SK-N-SH treated with all-trans-retinoic acid at 6 μM for 48 hours (cell line): ENCODE data around the gene ELOVL5.

Source experiments
- BACH2 ChIP-seq: fragments of 250-450 bp; sonication (Bioruptor Pico); IDR thresholded peaks from 2 replicates; pipeline ENCODE4 v1.9.0; 2021; ENCODE audit warnings: mild to moderate bottlenecking, borderline replicate concordance
- CSDC2 ChIP-seq: fragments of 250-450 bp; sonication (Bioruptor Pico); IDR thresholded peaks from 2 replicates; pipeline ENCODE4 v1.5.0; 2020; ENCODE audit warnings: mild to moderate bottlenecking, moderate library complexity
- ESRRG ChIP-seq: fragments of 250-450 bp; sonication (Bioruptor Pico); IDR thresholded peaks from 2 replicates; pipeline ENCODE4 v1.6.1; 2021; ENCODE audit warnings: mild to moderate bottlenecking
- GLIS3 ChIP-seq: fragments of 250-450 bp; sonication (Bioruptor Pico); IDR thresholded peaks from 2 replicates; pipeline ENCODE4 v1.5.0; 2020; ENCODE audit warnings: mild to moderate bottlenecking, moderate library complexity
- POU6F1 ChIP-seq: fragments of 250-450 bp; sonication (Bioruptor Pico); IDR thresholded peaks from 2 replicates; pipeline ENCODE4 v1.8.0; 2021; ENCODE audit warnings: low read depth, mild to moderate bottlenecking, moderate library complexity, borderline replicate concordance
- TOX ChIP-seq: fragments of 250-450 bp; sonication (Bioruptor Pico); IDR thresholded peaks from 2 replicates; pipeline ENCODE4 v1.8.0; 2021; ENCODE audit warnings: mild to moderate bottlenecking, moderate library complexity, borderline replicate concordance
- ZC3H10 ChIP-seq: fragments of 250-450 bp; sonication (Bioruptor Pico); IDR thresholded peaks from 2 replicates; pipeline ENCODE4 v1.5.1; 2021; ENCODE audit warnings: mild to moderate bottlenecking, moderate library complexity
- ZFP3 ChIP-seq: fragments of 250-450 bp; sonication (Bioruptor Pico); IDR thresholded peaks from 2 replicates; pipeline ENCODE4 v1.5.0; 2020; ENCODE audit warnings: mild to moderate bottlenecking, moderate library complexity
- ZFP30 ChIP-seq: fragments of 450-650 bp; formaldehyde crosslinking; IDR thresholded peaks from 2 replicates; pipeline ENCODE4 v1.5.0; 2022; ENCODE audit warnings: mild to moderate bottlenecking, moderate library complexity
- ZNF565 ChIP-seq: fragments of 450-650 bp; formaldehyde crosslinking; conservative IDR thresholded peaks from 2 replicates; pipeline ENCODE4 v1.5.0; 2020; ENCODE audit warnings: low read depth, mild to moderate bottlenecking, moderate library complexity
- TF ChIP-seq, protein P1 (sequence below): fragments of 250-450 bp; sonication (Bioruptor Pico); IDR thresholded peaks from 2 replicates; pipeline ENCODE4 v1.8.0; 2020; ENCODE audit warnings: mild to moderate bottlenecking, moderate library complexity, borderline replicate concordance
- TF ChIP-seq, protein P2 (sequence below): fragments of 250-450 bp; sonication (Bioruptor Pico); IDR thresholded peaks from 2 replicates; pipeline ENCODE4 v1.5.1; 2021; ENCODE audit warnings: mild to moderate bottlenecking, moderate library complexity

GRCh38 chr6:53390010-53390409 lies 41.3 kb upstream of the ELOVL5 start:
- TF ChIP-seq, protein P1, sequence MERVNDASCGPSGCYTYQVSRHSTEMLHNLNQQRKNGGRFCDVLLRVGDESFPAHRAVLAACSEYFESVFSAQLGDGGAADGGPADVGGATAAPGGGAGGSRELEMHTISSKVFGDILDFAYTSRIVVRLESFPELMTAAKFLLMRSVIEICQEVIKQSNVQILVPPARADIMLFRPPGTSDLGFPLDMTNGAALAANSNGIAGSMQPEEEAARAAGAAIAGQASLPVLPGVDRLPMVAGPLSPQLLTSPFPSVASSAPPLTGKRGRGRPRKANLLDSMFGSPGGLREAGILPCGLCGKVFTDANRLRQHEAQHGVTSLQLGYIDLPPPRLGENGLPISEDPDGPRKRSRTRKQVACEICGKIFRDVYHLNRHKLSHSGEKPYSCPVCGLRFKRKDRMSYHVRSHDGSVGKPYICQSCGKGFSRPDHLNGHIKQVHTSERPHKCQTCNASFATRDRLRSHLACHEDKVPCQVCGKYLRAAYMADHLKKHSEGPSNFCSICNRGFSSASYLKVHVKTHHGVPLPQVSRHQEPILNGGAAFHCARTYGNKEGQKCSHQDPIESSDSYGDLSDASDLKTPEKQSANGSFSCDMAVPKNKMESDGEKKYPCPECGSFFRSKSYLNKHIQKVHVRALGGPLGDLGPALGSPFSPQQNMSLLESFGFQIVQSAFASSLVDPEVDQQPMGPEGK (CRISPR knock-in tag): no peak
- TF ChIP-seq, protein P2, sequence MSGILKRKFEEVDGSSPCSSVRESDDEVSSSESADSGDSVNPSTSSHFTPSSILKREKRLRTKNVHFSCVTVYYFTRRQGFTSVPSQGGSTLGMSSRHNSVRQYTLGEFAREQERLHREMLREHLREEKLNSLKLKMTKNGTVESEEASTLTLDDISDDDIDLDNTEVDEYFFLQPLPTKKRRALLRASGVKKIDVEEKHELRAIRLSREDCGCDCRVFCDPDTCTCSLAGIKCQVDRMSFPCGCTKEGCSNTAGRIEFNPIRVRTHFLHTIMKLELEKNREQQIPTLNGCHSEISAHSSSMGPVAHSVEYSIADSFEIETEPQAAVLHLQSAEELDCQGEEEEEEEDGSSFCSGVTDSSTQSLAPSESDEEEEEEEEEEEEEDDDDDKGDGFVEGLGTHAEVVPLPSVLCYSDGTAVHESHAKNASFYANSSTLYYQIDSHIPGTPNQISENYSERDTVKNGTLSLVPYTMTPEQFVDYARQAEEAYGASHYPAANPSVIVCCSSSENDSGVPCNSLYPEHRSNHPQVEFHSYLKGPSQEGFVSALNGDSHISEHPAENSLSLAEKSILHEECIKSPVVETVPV: no peak
- TF ChIP-seq ZFP3 (CRISPR knock-in tag): no peak
- TF ChIP-seq ZFP30 (CRISPR knock-in tag): no peak
- no peak for TF ChIP-seq BACH2 (CRISPR knock-in tag)
- TF ChIP-seq GLIS3 (CRISPR knock-in tag): no peak
- no peak for TF ChIP-seq POU6F1 (CRISPR knock-in tag)
- TF ChIP-seq TOX: no peak
- no peak for TF ChIP-seq ZNF565 (CRISPR knock-in tag)
- no peak for TF ChIP-seq CSDC2 (CRISPR knock-in tag)
- TF ChIP-seq ESRRG (CRISPR knock-in tag): no peak
- TF ChIP-seq ZC3H10: no peak
